Vagina (tissue), 2 donors: ENCODE data around the gene GMCL2. TPM values are rescaled to one million over a fixed set of nuclear protein-coding genes. Genes with fewer than 3 reads are reported as not detected.

Source experiments
- DNase-seq, 2 donors: peaks; one replicate each; pipeline ENCODE4 v3.0.0-alpha.2; 2017; ENCODE audit errors: extremely low spot score in 2 of 2
- H3K27ac ChIP-seq: fragments of 200-600 bp; sonication (generic); one replicate; pipeline ENCODE4 v1.5.1; 2019
- H3K27me3 ChIP-seq: fragments of 200-600 bp; sonication (generic); one replicate; pipeline ENCODE4 v1.5.1; 2019
- H3K36me3 ChIP-seq, 2 donors: fragments of 200-600 bp; sonication (generic); one replicate each; pipeline ENCODE4 v1.5.1; 2017 to 2019
- H3K4me1 ChIP-seq: fragments of 200-600 bp; sonication (generic); one replicate; pipeline ENCODE4 v1.5.1; 2019
- H3K4me3 ChIP-seq, 2 donors: fragments of 200-600 bp; sonication (generic); 1 replicate in 1 of 2; 2 replicates in 1 of 2; pipeline ENCODE4 v1.5.1; 2016 to 2019
- H3K9me3 ChIP-seq: fragments of 200-600 bp; sonication (generic); one replicate; pipeline ENCODE4 v1.5.1; 2019
- POLR2A ChIP-seq, 2 donors: fragments of 450-650 bp; IDR thresholded peaks; one replicate each; pipeline ENCODE4 v1.6.1; 2017; ENCODE audit warnings: antibody characterized with exemption in 2 of 2, mild to moderate bottlenecking in 2 of 2, moderate library complexity in 2 of 2
- POLR2AphosphoS5 ChIP-seq, 2 donors: sonication (generic); formaldehyde crosslinking; IDR thresholded peaks; one replicate each; pipeline ENCODE4 v1.9.0; 2017; ENCODE audit warnings: antibody characterized with exemption in 2 of 2, mild to moderate bottlenecking in 2 of 2, low read depth in 1 of 2; ENCODE audit not compliant: insufficient read depth in 1 of 2
- intact Hi-C: fragments of 100-400 bp; cut with DNase I; formaldehyde crosslinking; loops from one replicate; pipeline ENCODE4 v1.15.1; 2023
- total RNA-seq: library from RNA; depleted of rRNA; stranded (reverse); fragments of >200 nt; gene quantifications from one replicate; pipeline ENCODE4 v1.2.3, GENCODE V29; 2016
- TF ChIP-seq, protein P1 (sequence below), 3 experiments: fragments of 450-650 bp in 2 of 3; fragments of 200-600 bp in 1 of 3; sonication (generic) in 1 of 3; IDR thresholded peaks; one replicate each; pipeline ENCODE4 v1.5.1; 2017 to 2019; ENCODE audit warnings: antibody characterized with exemption in 3 of 3, mild to moderate bottlenecking in 2 of 3, moderate library complexity in 2 of 3

The GMCL2 gene
- total RNA-seq, 1 donor from 2014 or later = not detected

GRCh38 chr5:178191661-178192060, 4.5 kb upstream of the GMCL2 start:
- intact Hi-C loops = no loop called here
- Histone ChIP-seq H3K4me1 (no peaks in the 10 kb centered on the region), H3K27ac (no peak overlapping the region), H3K27me3 (no peaks in the 10 kb centered on the region), H3K36me3 (no peaks in the 10 kb centered on the region), H3K4me3 (no peak overlapping the region), H3K9me3 (no peaks in the 10 kb centered on the region)
- TF ChIP-seq, protein P1, sequence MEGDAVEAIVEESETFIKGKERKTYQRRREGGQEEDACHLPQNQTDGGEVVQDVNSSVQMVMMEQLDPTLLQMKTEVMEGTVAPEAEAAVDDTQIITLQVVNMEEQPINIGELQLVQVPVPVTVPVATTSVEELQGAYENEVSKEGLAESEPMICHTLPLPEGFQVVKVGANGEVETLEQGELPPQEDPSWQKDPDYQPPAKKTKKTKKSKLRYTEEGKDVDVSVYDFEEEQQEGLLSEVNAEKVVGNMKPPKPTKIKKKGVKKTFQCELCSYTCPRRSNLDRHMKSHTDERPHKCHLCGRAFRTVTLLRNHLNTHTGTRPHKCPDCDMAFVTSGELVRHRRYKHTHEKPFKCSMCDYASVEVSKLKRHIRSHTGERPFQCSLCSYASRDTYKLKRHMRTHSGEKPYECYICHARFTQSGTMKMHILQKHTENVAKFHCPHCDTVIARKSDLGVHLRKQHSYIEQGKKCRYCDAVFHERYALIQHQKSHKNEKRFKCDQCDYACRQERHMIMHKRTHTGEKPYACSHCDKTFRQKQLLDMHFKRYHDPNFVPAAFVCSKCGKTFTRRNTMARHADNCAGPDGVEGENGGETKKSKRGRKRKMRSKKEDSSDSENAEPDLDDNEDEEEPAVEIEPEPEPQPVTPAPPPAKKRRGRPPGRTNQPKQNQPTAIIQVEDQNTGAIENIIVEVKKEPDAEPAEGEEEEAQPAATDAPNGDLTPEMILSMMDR (IDR thresholded peaks at IDR 0.05) = no peak
- TF ChIP-seq POLR2AphosphoS5 (IDR thresholded peaks at IDR 0.05; ENCODE audit: insufficient read depth in 1 of 2, low read depth in 1 of 2) (no peak), POLR2A (IDR thresholded peaks at IDR 0.05) (no peak)
- no peak for DNase-seq

- TF ChIP-seq POLR2AphosphoS5 (IDR thresholded peaks at IDR 0.05; ENCODE audit: insufficient read depth in 1 of 2, low read depth in 1 of 2) (no peak), POLR2A (IDR thresholded peaks at IDR 0.05) (no peak)
- TF ChIP-seq, protein P1 (IDR thresholded peaks at IDR 0.05) = no peak
- no peak for DNase-seq
- Histone ChIP-seq H3K4me1 (no peaks in the 10 kb centered on the region), H3K4me3 (no peak overlapping the region), H3K27me3 (no peaks in the 10 kb centered on the region), H3K36me3 (no peaks in the 10 kb centered on the region), H3K27ac (no peak overlapping the region), H3K9me3 (no peaks in the 10 kb centered on the region)
- intact Hi-C loops = no loop called here
Measured at GRCh38 chr5:178189433-178189832, 2.3 kb upstream of the GMCL2 start.

- H3K27me3 ChIP-seq = no peaks in the 10 kb centered on the region
- no peaks in the 10 kb centered on the region for H3K4me1 ChIP-seq
- intact Hi-C loops = no loop called here
- no peak for TF ChIP-seq POLR2A (IDR thresholded peaks at IDR 0.05)
- TF ChIP-seq POLR2AphosphoS5 (IDR thresholded peaks at IDR 0.05; ENCODE audit: insufficient read depth in 1 of 2, low read depth in 1 of 2) = no peak
- TF ChIP-seq, protein P1 (IDR thresholded peaks at IDR 0.05) = no peak
- H3K9me3 ChIP-seq = no peaks in the 10 kb centered on the region
- H3K36me3 ChIP-seq = no peaks in the 10 kb centered on the region
- H3K27ac ChIP-seq = no peak overlapping the region
- H3K4me3 ChIP-seq = no peak overlapping the region
- no peak for DNase-seq
Measured at GRCh38 chr5:178186427-178186826, 744 bp downstream of the GMCL2 start.

GRCh38 chr5:178182158-178182876, 4.9 kb downstream of the GMCL2 start:
- Histone ChIP-seq H3K4me1 (no peaks in the 10 kb centered on the region), H3K27me3 (no peaks in the 10 kb centered on the region), H3K4me3 (no peak overlapping the region), H3K27ac (no peak overlapping the region), H3K9me3 (peaks cover 3% of the 10 kb centered on the region), H3K36me3 (no peaks in the 10 kb centered on the region)
- intact Hi-C loops = no loop called here
- no peak for DNase-seq
- TF ChIP-seq POLR2A (IDR thresholded peaks at IDR 0.05) (no peak), POLR2AphosphoS5 (IDR thresholded peaks at IDR 0.05; ENCODE audit: insufficient read depth in 1 of 2, low read depth in 1 of 2) (no peak)
- TF ChIP-seq, protein P1 (IDR thresholded peaks at IDR 0.05) = no peak

DNA sequence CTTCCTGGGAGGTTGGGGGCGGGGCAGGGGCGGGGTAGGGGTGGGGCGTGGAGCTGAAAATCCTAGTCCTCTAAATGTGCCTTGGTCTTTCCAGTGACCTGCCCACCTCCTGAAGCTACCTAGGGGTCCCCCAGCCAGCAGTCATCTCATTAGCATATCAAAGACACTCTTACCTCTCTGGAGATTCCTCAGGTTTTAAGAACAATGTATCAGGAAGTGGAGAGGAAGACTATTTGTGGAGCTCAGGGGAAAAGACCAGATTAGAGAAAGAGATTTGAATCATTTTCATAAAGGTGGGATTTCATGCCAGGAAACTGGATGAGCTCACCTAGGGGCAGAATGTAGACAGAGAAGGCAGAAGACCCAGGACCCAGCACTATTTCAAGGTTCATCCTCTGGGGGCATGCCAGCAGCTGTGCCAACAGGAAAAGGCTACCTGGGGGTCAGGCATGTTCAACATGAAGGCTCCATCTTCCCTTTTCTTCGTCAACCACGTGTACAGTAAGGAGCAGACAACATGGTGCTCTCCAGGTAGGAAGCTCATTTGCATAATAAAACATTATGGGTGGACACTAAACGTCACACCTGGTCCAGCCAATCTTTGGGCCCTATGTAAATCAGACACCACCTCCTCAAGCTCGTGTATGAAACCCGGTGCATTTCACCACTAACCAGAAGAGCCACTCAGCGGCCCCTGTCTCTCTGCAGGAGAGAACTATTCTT, 6.9 kb downstream of the GMCL2 start:
- H3K4me3 ChIP-seq = no peak overlapping the region
- TF ChIP-seq, protein P1 (IDR thresholded peaks at IDR 0.05) = no peak
- no peak for TF ChIP-seq POLR2AphosphoS5 (IDR thresholded peaks at IDR 0.05; ENCODE audit: insufficient read depth in 1 of 2, low read depth in 1 of 2)
- TF ChIP-seq POLR2A (IDR thresholded peaks at IDR 0.05) = no peak
- H3K27ac ChIP-seq = no peak overlapping the region
- peaks cover 3% of the 10 kb centered on the region for H3K9me3 ChIP-seq
- H3K27me3 ChIP-seq = no peaks in the 10 kb centered on the region
- no peaks in the 10 kb centered on the region for H3K36me3 ChIP-seq
- H3K4me1 ChIP-seq = no peaks in the 10 kb centered on the region
- no peak for DNase-seq
- intact Hi-C loops = no loop called here
